GM06990 (cell line): ENCODE measurements around the gene MYO18A.

ENCODE experiments used
- DNase-seq: peaks from one replicate; pipeline ENCODE4 v3.0.0-alpha.2; 2011; ENCODE audit not compliant: insufficient read length; ENCODE audit errors: extremely low read depth
- H3K27me3 ChIP-seq: replicated peaks from 2 replicates; pipeline ENCODE4 v1.6.0; 2011; ENCODE audit warnings: low read length; ENCODE audit not compliant: control insufficient read depth, insufficient read depth
- H3K36me3 ChIP-seq: 2 replicates; pipeline ENCODE4 v1.5.1; 2011; ENCODE audit warnings: low read length; ENCODE audit not compliant: control insufficient read depth, insufficient read depth
- H3K4me3 ChIP-seq: replicated peaks from 2 replicates; pipeline ENCODE4 v1.5.1; 2011; ENCODE audit warnings: low read depth, mild to moderate bottlenecking, control low read depth, low read length
- TF ChIP-seq, protein P1 (sequence below): IDR thresholded peaks from 2 replicates; pipeline ENCODE4 v1.5.1; 2011; ENCODE audit warnings: low read length, control low read depth, mild to moderate bottlenecking, inconsistent platforms; ENCODE audit not compliant: insufficient read depth, poor library complexity, severe bottlenecking

Gene MYO18A

DNA sequence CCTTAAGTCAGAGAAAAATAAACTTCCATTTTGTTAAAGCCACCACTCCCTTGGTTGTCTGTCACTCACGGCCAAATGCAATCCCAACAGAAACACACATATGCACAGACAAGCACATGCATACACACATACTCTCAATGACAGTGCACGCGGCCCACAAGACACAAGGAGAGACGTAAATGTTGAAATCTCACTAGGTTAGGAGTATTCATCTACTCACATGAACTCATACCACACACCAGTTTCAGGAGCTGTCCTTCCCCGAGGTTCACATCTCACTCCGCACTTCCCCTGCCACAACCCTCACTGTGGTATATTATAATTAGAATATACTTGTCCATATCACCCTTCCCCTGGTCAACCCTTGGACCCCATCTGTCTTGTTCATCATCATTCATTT, 36.0 kb upstream of the MYO18A start:
- TF ChIP-seq, protein P1, sequence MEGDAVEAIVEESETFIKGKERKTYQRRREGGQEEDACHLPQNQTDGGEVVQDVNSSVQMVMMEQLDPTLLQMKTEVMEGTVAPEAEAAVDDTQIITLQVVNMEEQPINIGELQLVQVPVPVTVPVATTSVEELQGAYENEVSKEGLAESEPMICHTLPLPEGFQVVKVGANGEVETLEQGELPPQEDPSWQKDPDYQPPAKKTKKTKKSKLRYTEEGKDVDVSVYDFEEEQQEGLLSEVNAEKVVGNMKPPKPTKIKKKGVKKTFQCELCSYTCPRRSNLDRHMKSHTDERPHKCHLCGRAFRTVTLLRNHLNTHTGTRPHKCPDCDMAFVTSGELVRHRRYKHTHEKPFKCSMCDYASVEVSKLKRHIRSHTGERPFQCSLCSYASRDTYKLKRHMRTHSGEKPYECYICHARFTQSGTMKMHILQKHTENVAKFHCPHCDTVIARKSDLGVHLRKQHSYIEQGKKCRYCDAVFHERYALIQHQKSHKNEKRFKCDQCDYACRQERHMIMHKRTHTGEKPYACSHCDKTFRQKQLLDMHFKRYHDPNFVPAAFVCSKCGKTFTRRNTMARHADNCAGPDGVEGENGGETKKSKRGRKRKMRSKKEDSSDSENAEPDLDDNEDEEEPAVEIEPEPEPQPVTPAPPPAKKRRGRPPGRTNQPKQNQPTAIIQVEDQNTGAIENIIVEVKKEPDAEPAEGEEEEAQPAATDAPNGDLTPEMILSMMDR, result no peak
- H3K27me3 ChIP-seq, result no peaks in the 10 kb centered on the region
- H3K4me3 ChIP-seq, result no peak overlapping the region
- no peaks in the 10 kb centered on the region for H3K36me3 ChIP-seq
- no peak for DNase-seq

GRCh38 chr17:29215717-29216116, 35.5 kb upstream of the MYO18A start:
- no peak for DNase-seq
- H3K4me3 ChIP-seq, result no peak overlapping the region

GRCh38 chr17:29215174-29215573, 35.0 kb upstream of the MYO18A start:
- Histone ChIP-seq H3K27me3 (no peaks in the 10 kb centered on the region), H3K36me3 (no peaks in the 10 kb centered on the region), H3K4me3 (no peak overlapping the region)
- TF ChIP-seq, protein P1, result no peak
- DNase-seq, result no peak

More at GRCh38 chr17:29215717-29216116, 35.5 kb upstream of the MYO18A start:
- TF ChIP-seq, protein P1, result no peak
- no peaks in the 10 kb centered on the region for H3K36me3 ChIP-seq
- no peaks in the 10 kb centered on the region for H3K27me3 ChIP-seq

DNA sequence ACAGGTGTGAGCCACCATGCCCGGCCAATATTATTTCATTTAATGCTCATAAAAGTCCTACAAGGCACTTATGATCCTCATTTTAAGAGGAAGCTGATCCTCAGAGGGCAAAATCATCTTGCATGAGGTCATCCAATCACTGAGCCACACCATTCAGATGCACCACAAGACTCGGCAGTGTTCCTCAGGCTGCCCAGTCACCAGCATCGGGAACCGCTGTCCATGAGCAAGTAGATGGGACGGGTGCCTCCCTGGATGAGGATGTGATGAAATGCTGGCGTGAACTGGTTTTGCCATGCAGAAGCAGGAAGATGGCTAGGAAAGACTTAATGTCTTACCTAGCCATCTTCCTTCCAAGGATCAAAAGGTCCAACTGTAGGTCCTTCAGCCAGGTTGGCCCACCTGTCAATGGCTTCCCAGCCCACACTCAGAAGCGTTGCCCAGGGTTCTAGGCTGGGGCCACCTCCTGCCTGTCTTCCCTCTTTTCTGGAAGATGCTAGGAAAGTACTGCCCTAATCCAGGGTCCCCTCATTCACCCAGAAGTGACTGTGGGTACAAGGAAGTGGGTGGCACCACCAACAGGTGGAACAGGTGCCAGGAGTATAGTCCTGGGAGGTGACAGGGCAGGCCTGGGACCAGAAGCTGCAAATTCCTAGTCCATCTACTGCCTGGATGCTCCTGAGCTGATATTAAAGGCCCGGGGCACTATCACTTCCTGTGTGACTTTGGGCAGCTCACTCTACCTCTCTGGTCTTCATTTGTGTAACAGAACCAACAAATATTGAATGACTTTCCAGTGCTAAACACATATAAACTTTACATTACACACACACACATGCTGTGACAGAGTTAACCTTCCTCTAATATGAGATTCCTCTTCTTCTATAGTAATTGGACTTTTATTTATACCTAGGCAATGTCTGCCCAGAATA, 34.3 kb upstream of the MYO18A start:
- TF ChIP-seq, protein P1, result no peak
- Histone ChIP-seq H3K4me3 (no peak overlapping the region), H3K36me3 (no peaks in the 10 kb centered on the region), H3K27me3 (no peaks in the 10 kb centered on the region)
- no peak for DNase-seq

- Histone ChIP-seq H3K27me3 (no peaks in the 10 kb centered on the region), H3K36me3 (no peaks in the 10 kb centered on the region), H3K4me3 (no peak overlapping the region)
- TF ChIP-seq, protein P1, result no peak
- DNase-seq, result no peak
Measured at GRCh38 chr17:29212681-29213121, 32.5 kb upstream of the MYO18A start.
